SK-N-SH (cell line): ENCODE results near the gene MSTO1. TPM values are rescaled to one million over a fixed set of nuclear protein-coding genes. Genes with fewer than 3 reads are reported as not detected.
"Not testable (repeated sequence)": the region's sequence is repeated elsewhere in the genome, so short reads cannot be mapped to it uniquely, and the experiment has no call there.

Source experiments
- CTCF ChIA-PET: fragments of 300-600, 350-600 bp; formaldehyde crosslinking; extraction: SDS; loops from one replicate; lab custom pipeline; 2021; lab: Yijun Ruan, JAX
- POLR2A ChIA-PET: fragments of 350-600 bp; sonication (Branson Sonifier 250); formaldehyde crosslinking; extraction: SDS; loops from one replicate; lab custom pipeline; 2020; ENCODE audit warnings: antibody characterized with exemption, inconsistent platforms; lab: Yijun Ruan, JAX
- DNase-seq: peaks from one replicate; pipeline ENCODE4 v3.0.0; 2012
- H2AFZ ChIP-seq: fragments of 200-600 bp; sonication (generic); 2 replicates; pipeline ENCODE4 v1.8.1; 2016; ENCODE audit warnings: antibody characterized with exemption, mild to moderate bottlenecking, low read depth
- H3F3A ChIP-seq: fragments of 200-600 bp; sonication (generic); replicated peaks from 2 replicates; pipeline ENCODE3; 2016; ENCODE audit warnings: antibody characterized with exemption, mild to moderate bottlenecking; ENCODE audit not compliant: insufficient read depth
- H3K27ac ChIP-seq, 2 experiments: fragments of 200-500 bp in 1 of 2; fragments of 200-600 bp in 1 of 2; sonication (Bioruptor generic) in 1 of 2; sonication (generic), shearing (Covaris generic) in 1 of 2; 2 replicates each; pipeline versions ENCODE4 v1.5.1 to v1.6.1; 2014 to 2016; ENCODE audit warnings: low read depth in 2 of 2, inconsistent platforms in 1 of 2, low read length in 1 of 2, mild to moderate bottlenecking in 1 of 2, mixed read lengths in 1 of 2
- H3K27me3 ChIP-seq: fragments of 200-600 bp; sonication (generic), shearing (Covaris generic); 2 replicates; pipeline ENCODE4 v1.6.1; 2016; ENCODE audit warnings: mixed run types; ENCODE audit not compliant: insufficient read depth
- H3K36me3 ChIP-seq, 2 experiments: fragments of 200-500 bp in 1 of 2; fragments of 200-600 bp in 1 of 2; sonication (Bioruptor generic) in 1 of 2; sonication (generic) in 1 of 2; replicated peaks in 1 of 2; 2 replicates each; pipeline versions ENCODE3 to v1.5.1; 2014 to 2016; ENCODE audit warnings: low read length in 1 of 2, mild to moderate bottlenecking in 1 of 2; ENCODE audit not compliant: insufficient read depth in 2 of 2, control insufficient read depth in 1 of 2
- H3K4me1 ChIP-seq, 2 experiments: fragments of 200-500 bp in 1 of 2; fragments of 200-600 bp in 1 of 2; sonication (Bioruptor generic) in 1 of 2; sonication (generic), shearing (Covaris generic) in 1 of 2; 2 replicates each; pipeline versions ENCODE4 v1.5.1 to v1.6.1; 2014 to 2016; ENCODE audit warnings: low read depth in 1 of 2, low read length in 1 of 2, mixed run types in 1 of 2; ENCODE audit not compliant: insufficient read depth in 2 of 2, control insufficient read depth in 1 of 2
- H3K4me2 ChIP-seq: fragments of 200-600 bp; sonication (generic), shearing (Covaris generic); 2 replicates; pipeline ENCODE4 v1.6.1; 2017; ENCODE audit warnings: mixed run types
- H3K4me3 ChIP-seq, 2 experiments: fragments of 200-500 bp in 1 of 2; fragments of 200-600 bp in 1 of 2; sonication (Bioruptor generic) in 1 of 2; sonication (generic), shearing (Covaris generic) in 1 of 2; 2 replicates each; pipeline versions ENCODE4 v1.5.1 to v1.8.1; 2014 to 2016; ENCODE audit warnings: low read depth in 2 of 2, inconsistent platforms in 1 of 2, low read length in 1 of 2, mild to moderate bottlenecking in 1 of 2, mixed read lengths in 1 of 2, moderate library complexity in 1 of 2
- H3K79me2 ChIP-seq: fragments of 200-600 bp; sonication (generic); 2 replicates; pipeline ENCODE4 v1.8.1; 2017; ENCODE audit warnings: mild to moderate bottlenecking; ENCODE audit not compliant: insufficient read depth
- H3K9ac ChIP-seq: fragments of 200-600 bp; sonication (generic); 2 replicates; pipeline ENCODE4 v1.6.1; 2017; ENCODE audit warnings: mixed run types
- H3K9me2 ChIP-seq: fragments of 200-600 bp; sonication (generic); 2 replicates; pipeline ENCODE4 v1.6.1; 2017; ENCODE audit warnings: mixed run types
- H3K9me3 ChIP-seq: fragments of 200-600 bp; sonication (generic); 2 replicates; pipeline ENCODE4 v1.6.1; 2017; ENCODE audit warnings: mixed run types, mild to moderate bottlenecking, moderate library complexity
- H4K20me1 ChIP-seq: fragments of 200-600 bp; sonication (generic); 2 replicates; pipeline ENCODE4 v1.6.1; 2017; ENCODE audit warnings: mild to moderate bottlenecking, mixed run types; ENCODE audit not compliant: insufficient read depth
- CTCF ChIP-seq: fragments of 200-600 bp; sonication (generic); IDR thresholded peaks from 2 replicates; pipeline ENCODE4 v1.6.1; 2017; ENCODE audit warnings: antibody characterized with exemption, mild to moderate bottlenecking, moderate library complexity
- ELF1 ChIP-seq: IDR thresholded peaks from 2 replicates; pipeline ENCODE4 v1.4.0; 2012
- EP300 ChIP-seq, 2 experiments: IDR thresholded peaks; 2 replicates each; pipeline versions ENCODE4 v1.4.0 to v1.6.1; 2012; ENCODE audit warnings: borderline replicate concordance in 1 of 2, low read depth in 1 of 2, low read length in 1 of 2
- FOXJ3 ChIP-seq: sonication (generic); formaldehyde crosslinking; IDR thresholded peaks from 2 replicates; pipeline ENCODE4 v1.5.1; 2020; ENCODE audit warnings: mild to moderate bottlenecking, missing genetic modification reagents
- FOXM1 ChIP-seq: IDR thresholded peaks from 2 replicates; pipeline ENCODE4 v1.4.0; 2012; ENCODE audit warnings: low read depth, mild to moderate bottlenecking
- GABPA ChIP-seq: IDR thresholded peaks from 2 replicates; pipeline ENCODE4 v1.4.0; 2012; ENCODE audit warnings: low read depth, mild to moderate bottlenecking
- PBX3 ChIP-seq: IDR thresholded peaks from 2 replicates; pipeline ENCODE4; 2012
- RAD21 ChIP-seq: IDR thresholded peaks from 2 replicates; pipeline ENCODE4 v1.6.1; 2012; ENCODE audit warnings: mild to moderate bottlenecking, low read length
- REST ChIP-seq: IDR thresholded peaks from 2 replicates; pipeline ENCODE4 v1.6.1; 2012; ENCODE audit warnings: mild to moderate bottlenecking, low read depth, low read length, moderate library complexity
- RFX5 ChIP-seq: IDR thresholded peaks from 2 replicates; pipeline ENCODE4 v1.6.1; 2012; ENCODE audit warnings: mild to moderate bottlenecking, improper control_type of control experiment, low read length
- RXRA ChIP-seq: IDR thresholded peaks from 2 replicates; pipeline ENCODE4 v1.4.0; 2012; ENCODE audit warnings: low read depth, mild to moderate bottlenecking, borderline replicate concordance
- TAF1 ChIP-seq: IDR thresholded peaks from 2 replicates; pipeline ENCODE4 v1.6.1; 2012; ENCODE audit warnings: low read depth, mild to moderate bottlenecking, low read length, moderate library complexity, borderline replicate concordance
- TCF12 ChIP-seq: IDR thresholded peaks from 2 replicates; pipeline ENCODE4 v1.4.0; 2012
- WGBS: methylation state at CpG from one replicate; pipeline ENCODE4 v1.1.6; 2017; ENCODE audit warnings: low lambda C conversion rate; 5-methylcytosine and 5-hydroxymethylcytosine counted together
- polyA plus RNA-seq, 3 experiments: library from polyadenylated mRNA; depleted of rRNA; stranded (reverse); fragments of >200 nt; gene quantifications; 2 replicates each; pipeline ENCODE4 v1.2.3, GENCODE V29; 2012

The MSTO1 gene
- polyA plus RNA-seq, 1 of the 3 experiments (the other 2 are of a cell fraction) = 22.4 TPM

- H3K79me2 ChIP-seq, H3K9ac ChIP-seq, H3K9me3 ChIP-seq, H3K4me1 ChIP-seq, H4K20me1 ChIP-seq, H3K27me3 ChIP-seq, H3K9me2 ChIP-seq, POLR2A ChIA-PET, H3K27ac ChIP-seq, H2AFZ ChIP-seq, H3K4me3 ChIP-seq, H3F3A ChIP-seq, CTCF ChIA-PET, H3K4me2 ChIP-seq, DNase-seq: not testable (repeated sequence)
- 58% methylated on average over 11 of the region's 11 CpGs for WGBS
- H3K36me3 ChIP-seq = peaks cover 0 to 22% of the 10 kb centered on the region in 2 experiments
Measured at GRCh38 chr1:155642559-155643180, 32.7 kb downstream of the MSTO1 start.

- ChIA-PET CTCF (interaction anchor here (0.6 kb wide), 1 partner anchor 23 kb away, joined by 3 read pairs; no protein-coding TSS in a partner anchor), POLR2A (no interaction called here)
- 73% methylated on average over 3 of the region's 3 CpGs for WGBS
- no peak overlapping the region for H3K27ac ChIP-seq
- H3K9me3 ChIP-seq = no peaks in the 10 kb centered on the region; the same call in 1 of the 2 replicates
- no peak overlapping the region; a peak in 1 of 4 replicates for H3K4me3 ChIP-seq
- no peaks in the 10 kb centered on the region for H4K20me1 ChIP-seq
- no peak overlapping the region for H2AFZ ChIP-seq
- no peaks in the 10 kb centered on the region; a peak in 2 of 4 replicates for H3K4me1 ChIP-seq
- peaks cover 15% of the 10 kb centered on the region for H3K79me2 ChIP-seq
- peaks cover 0 to 22% of the 10 kb centered on the region in 2 experiments for H3K36me3 ChIP-seq
- no peak overlapping the region for H3K9ac ChIP-seq
- no peaks in the 10 kb centered on the region for H3K9me2 ChIP-seq
- no peak overlapping the region for H3K4me2 ChIP-seq
- no peak for DNase-seq
- TF ChIP-seq TAF1 (no peak), ELF1 (no peak), EP300 (IDR thresholded peaks at IDR 0.05; ENCODE audit: borderline replicate concordance in 1 of 2, low read depth in 1 of 2, low read length in 1 of 2) (no peak), PBX3 (no peak), RAD21 (no peak), FOXJ3 (CRISPR knock-in tag) (no peak), RFX5 (no peak), TCF12 (no peak), GABPA (no peak), REST (no peak), CTCF (no peak), FOXM1 (no peak), RXRA (no peak)
- no peaks in the 10 kb centered on the region for H3K27me3 ChIP-seq
- H3F3A ChIP-seq = peaks cover 8% of the 10 kb centered on the region
Measured at GRCh38 chr1:155643230-155643629, 33.2 kb downstream of the MSTO1 start.
